Measurements from ENCODE around the gene ANKRD13C.
"Not testable (repeated sequence)": the region's sequence is repeated elsewhere in the genome, so short reads cannot be mapped to it uniquely, and the experiment has no call there.

The ANKRD13C gene, protein sequence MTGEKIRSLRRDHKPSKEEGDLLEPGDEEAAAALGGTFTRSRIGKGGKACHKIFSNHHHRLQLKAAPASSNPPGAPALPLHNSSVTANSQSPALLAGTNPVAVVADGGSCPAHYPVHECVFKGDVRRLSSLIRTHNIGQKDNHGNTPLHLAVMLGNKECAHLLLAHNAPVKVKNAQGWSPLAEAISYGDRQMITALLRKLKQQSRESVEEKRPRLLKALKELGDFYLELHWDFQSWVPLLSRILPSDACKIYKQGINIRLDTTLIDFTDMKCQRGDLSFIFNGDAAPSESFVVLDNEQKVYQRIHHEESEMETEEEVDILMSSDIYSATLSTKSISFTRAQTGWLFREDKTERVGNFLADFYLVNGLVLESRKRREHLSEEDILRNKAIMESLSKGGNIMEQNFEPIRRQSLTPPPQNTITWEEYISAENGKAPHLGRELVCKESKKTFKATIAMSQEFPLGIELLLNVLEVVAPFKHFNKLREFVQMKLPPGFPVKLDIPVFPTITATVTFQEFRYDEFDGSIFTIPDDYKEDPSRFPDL

DNA sequence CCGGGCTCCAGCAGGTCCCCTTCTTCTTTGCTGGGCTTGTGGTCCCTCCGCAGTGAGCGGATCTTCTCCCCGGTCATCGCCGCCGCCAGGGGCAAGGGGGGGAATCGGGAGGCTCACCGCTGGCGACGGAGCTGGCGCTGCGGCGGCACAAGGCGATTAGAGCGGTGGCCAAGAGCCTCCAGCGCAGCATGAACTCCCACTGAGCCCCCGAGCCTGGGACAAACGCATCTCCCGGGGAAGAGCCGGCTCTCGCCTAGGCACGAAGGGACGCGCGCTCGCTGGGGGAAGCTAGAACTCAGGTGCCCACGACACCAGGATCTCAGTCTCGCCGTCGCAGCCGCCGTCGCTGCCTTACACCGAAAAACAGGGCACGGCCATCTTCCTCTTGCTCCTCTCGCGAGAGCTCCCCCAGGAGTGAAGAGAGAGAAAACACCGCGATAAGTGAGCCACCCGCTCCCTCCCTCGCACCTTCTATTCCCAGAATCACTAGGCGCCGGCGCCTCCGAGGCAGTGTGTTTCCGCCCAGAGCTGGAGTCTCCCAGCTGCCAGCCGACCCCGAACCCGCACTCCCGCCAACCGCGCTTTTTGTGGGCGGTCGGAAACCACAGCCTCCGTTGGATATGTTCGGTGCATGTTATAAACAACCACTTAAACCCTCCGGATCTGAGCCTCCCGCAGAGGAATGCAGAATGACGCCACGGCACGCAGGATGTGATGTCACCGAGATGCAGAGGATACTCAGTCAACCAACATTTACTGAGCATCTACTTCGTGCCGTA, at the start of gene ANKRD13C:
Gene ANKRD13C, minus strand, starts transcription at position 391 of the 779 bp plus-strand sequence. Its CDS starts 314 bp downstream, at position 77.
- DNase-seq, result peak; percentile 93

DNA sequence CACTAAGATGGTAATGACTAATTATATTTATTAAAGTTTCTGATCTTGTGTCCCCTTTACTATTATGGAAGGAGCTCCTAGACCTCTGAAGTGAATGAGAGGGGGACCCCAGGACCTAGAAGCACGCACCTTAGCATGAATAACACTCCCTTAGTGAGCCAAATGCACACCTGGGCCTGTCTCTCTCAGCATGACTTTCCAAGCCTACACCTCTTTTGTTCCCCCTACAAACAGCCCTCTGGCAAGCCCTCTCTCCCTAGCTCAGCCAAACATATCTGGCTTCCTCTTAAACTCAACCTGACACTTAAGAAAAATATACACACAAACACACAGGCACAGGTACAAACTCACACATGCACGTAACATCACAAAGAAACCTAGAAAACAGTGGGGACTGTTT, 49.2 kb upstream of the ANKRD13C start:
- no peak for DNase-seq

DNA sequence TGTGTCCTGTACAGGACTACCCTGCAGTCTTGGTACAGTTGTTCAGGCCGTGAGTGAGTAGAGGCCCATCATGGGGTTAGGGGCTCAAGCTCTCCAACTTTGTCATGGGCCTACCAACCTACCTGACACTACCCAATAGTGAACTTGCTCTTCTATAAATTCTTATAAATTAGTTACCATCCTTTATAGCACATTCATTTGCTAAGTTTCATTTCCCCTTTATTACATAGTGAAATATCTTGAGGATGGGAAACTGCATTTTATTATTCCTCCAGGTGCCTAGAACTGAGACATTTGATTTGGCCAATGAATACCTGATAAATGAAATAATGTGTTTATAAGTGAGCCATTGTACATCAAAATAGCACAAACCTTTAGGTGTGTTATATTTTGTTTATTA, 47.5 kb upstream of the ANKRD13C start:
- DNase-seq, result no peak

DNA sequence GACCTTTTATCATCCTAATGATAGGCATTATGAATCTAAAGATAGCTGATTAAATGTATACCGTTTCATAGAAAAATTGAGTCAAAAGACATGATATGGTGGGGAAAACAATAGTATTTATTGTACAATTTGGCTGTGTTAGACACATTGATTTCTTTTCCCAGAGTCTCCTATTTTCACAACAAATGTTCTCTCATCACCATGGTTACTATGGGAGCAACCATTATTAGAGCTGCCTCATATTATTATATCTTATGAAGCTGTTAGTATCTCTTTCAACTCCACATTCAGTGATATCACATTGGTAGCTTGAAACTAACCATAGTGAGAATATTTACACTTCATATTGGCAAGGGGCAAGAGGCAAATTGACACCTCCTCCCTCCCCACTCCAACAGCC, 45.8 kb upstream of the ANKRD13C start:
- no peak for DNase-seq

DNA sequence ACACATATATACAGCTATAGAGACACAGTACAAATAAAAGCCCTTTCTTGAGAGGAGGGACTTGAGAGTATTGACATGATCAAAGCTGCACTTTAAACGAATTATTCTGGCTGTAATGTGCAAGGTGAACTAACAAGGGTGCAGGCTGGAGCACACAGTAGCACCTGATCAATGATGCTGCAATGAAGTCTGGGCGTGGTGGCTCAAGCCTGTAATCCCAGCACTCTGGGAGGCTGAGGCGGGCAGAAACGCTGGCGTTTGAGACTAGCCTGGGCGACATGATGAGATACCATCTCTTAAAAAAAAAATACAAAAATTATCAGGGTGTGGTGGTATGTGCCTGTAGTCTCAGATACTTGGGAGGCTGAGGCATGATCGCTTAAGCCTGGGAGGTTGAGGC, 42.5 kb upstream of the ANKRD13C start:
- no peak for DNase-seq

DNA sequence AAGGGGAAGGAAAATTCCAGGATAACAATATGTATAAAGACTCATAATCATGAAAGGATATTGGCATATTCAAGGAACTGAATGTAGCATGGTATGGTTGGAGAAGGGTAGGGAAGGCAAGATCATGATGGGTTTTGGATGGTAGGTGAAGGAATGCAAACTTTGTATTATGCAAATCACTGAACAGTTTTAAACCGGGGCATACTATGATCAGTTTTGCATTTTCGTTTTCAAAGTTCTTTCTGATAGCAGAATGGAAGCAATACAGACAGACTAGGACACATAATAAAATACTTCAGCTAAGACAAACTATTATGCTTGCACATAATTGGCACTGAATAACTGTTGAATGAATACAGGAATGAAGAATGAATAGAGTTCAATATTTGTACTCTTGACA, 42.1 kb upstream of the ANKRD13C start:
- DNase-seq, result no peak

DNA sequence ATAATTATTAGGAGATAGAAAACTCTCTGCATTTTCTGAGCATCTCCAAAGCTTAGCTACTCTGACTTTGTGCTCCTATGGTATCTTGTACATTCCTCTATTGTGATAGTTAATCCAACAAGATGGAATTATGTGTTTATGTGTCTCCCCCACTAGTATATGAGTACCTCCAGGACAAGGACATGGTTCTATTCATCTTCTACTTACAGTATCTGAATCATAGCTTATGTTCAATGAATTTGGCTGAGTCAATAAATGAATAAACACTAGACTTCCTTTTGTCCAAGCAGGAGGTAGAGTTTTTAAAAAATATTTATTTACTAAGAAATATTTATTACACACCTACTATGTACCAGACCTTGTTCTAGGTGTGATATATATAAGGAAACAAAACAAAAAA, 38.1 kb upstream of the ANKRD13C start:
- DNase-seq, result no peak

DNA sequence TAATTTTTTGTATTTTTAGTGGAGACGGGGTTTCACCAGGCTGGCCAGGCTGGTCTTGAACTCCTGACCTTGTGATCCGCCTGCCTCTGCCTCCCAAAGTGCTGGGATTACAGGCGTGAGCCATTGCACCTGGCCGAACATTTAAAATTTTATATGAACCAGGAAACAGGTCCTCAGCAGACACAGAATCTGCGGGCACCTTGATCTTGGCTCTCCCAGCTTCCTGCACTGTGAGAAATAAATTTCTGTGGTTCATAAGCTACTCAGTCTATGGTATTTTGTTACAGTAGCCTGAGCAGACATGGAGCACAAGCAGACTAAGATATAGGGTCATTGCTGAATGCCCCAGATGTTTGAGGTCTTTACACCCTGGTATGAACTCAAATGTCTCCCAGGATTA, 33.0 kb upstream of the ANKRD13C start:
- no peak for DNase-seq

DNA sequence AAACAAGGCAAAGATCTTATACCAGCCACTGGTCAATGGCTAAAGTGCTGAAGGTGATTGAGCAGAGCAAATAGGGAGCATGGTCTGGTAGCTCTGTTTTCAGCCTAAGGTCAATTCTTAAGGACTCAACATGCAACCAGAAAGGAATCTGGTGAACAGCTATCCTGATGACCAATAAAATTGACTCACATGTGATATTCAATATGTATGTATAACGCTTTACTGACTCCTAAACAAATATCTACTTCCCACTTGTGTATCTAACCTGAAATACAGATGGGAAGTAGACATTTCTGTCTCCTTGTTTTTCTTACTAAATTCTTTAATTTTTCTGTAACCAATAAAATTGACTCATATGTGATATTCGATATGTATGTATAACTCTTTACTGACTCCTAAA, 31.6 kb upstream of the ANKRD13C start:
- DNase-seq, result no peak

DNA sequence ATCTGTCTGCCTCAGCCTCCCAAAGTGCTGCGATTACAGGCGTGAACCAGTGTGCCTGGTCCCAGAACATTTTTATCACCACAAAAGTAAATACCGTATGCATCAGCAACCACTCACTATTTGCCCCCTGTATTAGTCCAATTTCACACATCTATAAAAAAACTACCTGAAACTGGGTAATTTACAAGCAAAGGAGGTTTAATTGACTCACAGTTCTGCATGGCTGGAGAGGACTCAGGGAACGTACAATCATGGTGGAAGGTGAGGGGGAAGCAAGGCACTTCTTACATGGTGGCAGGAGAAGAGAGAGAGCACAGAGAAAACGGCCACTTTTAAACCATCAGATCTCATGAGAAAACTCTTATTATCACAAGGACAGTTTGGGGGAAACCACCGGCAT, 31.0 kb upstream of the ANKRD13C start:
- no peak for DNase-seq

DNA sequence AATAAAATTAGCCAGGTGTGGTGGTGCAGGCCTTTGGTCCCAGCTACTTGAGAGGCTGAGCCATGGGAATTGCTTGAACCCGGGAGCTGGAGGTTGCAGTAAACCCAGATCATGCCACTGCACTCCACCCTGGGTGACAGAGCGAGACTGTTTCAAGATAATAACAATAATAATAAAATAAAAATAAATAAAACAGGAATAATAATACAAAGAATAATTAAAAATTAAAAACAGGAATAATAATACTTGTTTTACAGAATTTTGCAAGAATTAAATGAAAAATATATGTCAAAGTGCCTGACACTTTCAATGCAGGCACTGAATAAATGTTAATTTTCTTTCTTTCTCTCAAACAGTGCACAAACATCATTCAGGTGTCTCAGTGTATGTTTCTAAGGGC, 30.0 kb upstream of the ANKRD13C start:
- DNase-seq, result no peak

DNA sequence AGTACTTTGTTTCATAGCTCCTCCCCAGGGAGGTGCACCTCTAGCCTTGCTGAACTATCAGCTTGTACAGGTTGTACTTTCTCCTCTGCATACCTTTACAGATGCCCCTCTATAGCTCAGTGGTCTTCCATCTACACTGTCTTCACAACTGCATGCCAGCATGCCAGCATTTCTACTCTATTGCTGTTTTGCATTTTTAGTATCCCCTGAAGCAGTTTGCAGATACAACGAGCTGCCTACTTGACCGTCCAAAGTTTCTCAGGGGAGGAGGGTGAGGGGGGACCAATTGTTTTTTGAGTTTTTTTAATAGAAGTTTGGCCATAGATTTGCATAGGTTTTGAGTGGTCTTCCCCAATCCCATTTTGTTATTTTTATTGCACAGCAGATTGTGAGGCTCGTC, 29.0 kb upstream of the ANKRD13C start:
- DNase-seq, result no peak

DNA sequence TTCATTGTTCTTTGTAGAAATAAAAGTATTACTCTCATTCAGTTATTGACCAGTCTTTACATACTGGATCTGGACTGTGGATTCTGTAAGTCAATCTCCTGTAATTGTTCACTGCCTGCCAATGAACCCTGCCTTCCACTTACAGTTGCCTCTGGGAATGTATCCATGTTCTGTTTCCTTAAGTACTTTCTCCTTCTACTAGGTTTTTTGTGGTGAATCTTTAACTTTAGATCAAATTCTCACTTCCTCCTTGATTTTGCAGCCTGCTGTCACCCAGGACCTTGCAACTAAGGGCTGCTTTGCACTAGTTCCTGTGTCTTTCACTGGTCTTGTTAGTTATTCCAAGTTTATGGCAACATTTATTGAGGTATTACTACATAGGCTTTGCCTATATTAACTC, 28.2 kb upstream of the ANKRD13C start:
- DNase-seq, result no peak

DNA sequence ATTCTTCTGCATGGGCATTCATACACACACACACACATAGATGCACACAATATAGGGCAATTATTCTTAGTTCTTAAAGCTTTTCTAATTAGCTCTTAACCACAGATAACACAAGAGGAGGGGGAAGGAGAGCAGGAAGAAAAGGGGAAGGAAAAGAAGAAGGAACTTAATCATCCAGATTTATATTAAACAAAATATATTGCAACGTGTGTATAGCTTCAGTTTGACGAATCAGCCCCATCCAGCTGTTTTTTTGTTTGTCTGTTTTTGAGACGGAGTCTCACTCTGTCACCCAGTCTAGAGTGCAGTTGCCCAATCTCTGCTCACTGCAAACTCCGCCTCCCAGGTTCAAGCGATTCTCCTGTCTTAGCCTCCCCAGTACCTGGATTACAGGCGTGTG, 21.7 kb upstream of the ANKRD13C start:
- no peak for DNase-seq

DNA sequence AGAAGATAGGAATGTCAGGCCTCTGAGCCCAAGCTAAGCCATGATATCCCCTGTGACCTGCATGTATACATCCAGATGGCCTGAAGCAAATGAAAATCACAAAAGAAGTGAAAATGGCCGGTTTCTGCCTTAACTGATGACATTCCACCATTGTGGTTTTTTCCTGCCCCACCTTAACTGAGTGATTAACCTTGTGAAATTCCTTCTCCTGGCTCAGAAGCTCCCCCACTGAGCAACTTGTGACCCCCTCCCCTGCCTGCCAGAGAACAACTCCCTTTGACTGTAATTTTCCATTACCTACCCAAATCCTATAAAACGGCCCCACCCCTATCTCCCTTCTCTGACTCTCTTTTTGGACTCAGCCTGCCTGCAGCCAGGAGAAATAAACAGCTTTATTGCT, 19.1 kb upstream of the ANKRD13C start:
- DNase-seq, result not testable (repeated sequence)

DNA sequence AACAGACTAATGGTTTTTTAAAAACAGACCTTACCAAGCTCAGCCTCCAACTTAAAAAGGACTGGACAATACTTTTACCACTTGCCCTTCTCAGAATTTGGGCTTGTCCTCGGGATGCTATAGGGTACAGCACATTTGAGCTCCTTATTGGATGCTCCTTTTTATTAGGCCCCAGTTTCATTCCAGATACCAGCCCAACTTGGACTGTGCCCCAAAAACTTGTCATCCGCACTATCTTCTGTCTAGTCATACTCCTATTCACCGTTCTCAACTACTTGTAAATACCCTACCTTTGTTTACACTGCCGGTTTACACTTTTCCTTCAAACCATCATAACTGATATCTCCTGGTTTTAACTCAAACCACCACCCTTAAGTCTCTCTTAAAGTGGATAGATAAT, 17.9 kb upstream of the ANKRD13C start:
- no peak for DNase-seq

DNA sequence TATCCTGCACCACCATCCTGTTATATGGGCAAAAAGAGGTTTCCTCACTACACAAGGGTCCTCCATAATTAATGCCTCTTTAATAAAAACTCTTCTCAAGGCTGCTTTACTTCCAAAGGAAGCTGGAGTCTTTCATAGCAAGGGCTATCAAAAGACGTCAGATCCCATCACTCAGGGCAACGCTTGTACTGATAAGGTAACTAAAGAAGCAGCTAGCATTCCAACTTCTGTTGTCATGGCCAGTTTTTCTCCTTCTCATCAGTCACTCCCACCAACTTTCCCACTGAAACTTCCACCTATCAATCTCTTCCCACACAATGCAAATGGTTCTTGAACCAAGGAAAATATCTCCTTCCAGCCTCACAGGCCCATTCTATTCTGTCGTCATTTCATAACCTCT, 17.1 kb upstream of the ANKRD13C start:
- DNase-seq, result not testable (repeated sequence)

DNA sequence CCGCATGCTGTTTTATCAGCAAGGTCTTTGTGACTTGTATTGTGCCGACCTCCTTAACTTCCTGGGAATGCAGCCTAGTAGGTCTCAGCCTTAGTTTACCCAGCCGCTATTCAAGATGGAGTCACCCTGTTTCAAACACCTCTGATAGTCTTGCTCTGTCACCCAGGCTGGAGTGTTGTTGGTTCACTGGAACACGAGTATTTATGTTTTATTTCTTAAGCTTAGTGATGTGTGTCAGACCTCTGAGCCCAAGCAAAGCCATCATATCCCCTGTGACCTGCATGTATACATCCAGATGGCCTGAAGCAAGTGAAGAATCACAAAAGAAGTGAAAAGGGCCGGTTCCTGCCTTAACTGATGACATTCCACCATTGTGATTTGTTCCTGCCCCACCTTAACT, 12.9 kb upstream of the ANKRD13C start:
- not testable (repeated sequence) for DNase-seq

DNA sequence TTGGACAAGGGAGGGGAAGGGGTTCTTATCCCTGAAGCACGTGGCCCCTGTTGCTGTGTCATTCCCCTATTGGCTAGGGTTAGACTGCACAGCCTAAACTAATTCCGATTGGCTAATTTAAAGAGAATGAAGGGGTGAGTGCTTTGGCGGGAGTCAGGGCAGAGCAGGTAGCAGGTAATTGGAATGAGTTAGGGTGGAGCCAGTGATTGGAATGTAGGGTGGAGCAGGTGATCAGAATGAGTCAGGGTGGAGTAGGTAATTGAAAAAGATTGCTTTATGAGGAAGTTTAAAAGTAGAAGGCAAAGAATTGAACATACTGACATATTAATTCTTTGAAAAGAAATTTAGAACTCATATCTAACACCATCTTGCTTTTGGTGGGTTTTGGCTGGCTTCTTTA, 12.5 kb upstream of the ANKRD13C start:
- not testable (repeated sequence) for DNase-seq

DNA sequence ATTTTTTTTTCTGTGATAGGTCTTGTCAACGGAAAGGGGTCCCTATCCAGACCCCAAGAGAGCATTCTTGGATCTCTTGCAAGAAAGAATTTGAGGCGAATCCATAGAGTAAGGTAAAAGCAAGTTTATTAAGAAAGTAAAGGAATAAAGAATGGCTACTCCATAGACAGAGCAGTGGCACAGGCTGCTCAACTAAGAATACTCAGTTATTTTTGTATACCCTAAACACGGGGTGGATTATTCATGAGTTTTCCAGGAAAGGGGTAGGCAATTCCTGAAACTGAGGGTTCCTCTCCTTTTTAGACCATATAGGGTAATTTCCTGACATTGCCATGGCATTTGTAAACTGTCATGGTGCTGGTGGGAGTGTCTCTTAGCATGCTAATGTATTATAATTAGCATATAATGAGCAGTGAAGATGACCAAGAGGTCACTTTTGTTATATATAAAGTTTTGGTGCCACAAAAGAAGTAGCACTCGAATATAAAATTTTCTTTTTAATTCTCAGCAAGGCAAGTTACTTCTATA, 12.0 kb upstream of the ANKRD13C start:
- DNase-seq, result not testable (repeated sequence)

DNA sequence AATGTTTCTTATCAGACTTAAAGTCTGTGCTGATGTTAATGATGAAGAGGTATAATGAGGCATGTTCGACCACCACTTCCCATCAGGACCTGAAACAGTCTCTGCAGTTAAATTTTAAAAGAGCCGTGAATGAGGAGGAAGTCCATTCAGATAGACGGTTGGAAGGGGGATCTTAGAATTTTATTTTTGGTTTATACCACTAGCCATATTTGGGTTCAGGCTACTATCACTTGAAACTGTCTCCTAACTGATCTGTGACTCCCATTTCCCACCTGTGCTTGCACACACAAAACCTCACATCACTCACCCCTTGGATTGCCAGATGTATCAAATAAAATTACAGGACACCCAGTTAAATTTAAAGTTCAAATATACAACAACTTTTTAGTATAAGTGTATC, 9.9 kb upstream of the ANKRD13C start:
- no peak for DNase-seq

DNA sequence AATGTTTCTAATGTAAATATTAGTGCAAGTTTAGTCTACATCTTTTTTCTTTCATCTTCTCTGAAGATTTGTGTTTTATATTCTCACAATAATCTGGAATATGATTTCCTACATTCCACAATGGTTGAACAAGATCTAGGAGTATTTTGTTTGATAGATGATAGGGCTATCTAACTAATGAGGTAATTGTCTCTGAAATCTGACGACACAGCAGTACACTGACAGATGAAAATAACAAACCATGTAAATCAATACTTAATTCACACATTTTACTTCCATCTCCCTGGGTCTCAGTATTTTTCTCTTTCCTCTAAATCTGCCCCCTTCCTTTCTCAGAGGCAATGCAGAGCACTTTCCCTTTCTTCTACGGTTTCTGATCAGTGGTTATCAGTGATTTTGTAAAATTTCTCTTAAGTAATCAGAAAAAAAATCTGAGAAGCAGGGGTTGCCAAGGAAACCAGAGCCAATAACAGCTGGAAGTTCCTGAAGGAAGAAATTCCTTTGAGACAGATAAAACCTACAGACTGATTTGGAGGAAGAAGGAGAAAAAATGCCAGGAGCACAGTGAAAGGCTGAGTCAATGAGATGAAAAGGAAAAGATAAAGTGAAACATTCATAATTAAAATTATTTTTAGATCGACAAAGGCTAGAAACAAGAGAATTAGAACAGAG, 7.3 kb upstream of the ANKRD13C start:
- no peak for DNase-seq

DNA sequence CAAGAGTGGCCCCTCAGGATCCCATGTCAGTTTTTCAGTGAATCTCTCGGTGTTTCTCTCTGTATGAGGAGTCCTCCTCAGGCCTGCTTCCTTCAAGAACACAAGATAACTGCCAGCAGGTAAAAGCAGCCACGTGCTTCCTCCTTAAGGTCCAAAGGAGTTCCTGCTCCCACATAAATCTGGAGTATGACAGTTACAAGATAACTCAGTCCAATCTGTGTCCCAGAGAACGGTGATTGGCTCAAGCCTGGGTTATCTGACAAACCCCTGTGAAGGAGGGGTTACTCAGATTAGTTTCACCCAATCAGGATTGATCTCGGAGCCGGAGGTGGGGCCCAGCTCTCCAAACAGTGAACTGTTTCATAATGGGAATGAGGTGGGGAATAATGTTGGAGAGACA, 5.8 kb upstream of the ANKRD13C start:
- no peak for DNase-seq
